ENCODE data around the gene EMSY.
"Not testable (repeated sequence)": the region's sequence is repeated elsewhere in the genome, so short reads cannot be mapped to it uniquely, and the experiment has no call there.

The EMSY gene

DNA sequence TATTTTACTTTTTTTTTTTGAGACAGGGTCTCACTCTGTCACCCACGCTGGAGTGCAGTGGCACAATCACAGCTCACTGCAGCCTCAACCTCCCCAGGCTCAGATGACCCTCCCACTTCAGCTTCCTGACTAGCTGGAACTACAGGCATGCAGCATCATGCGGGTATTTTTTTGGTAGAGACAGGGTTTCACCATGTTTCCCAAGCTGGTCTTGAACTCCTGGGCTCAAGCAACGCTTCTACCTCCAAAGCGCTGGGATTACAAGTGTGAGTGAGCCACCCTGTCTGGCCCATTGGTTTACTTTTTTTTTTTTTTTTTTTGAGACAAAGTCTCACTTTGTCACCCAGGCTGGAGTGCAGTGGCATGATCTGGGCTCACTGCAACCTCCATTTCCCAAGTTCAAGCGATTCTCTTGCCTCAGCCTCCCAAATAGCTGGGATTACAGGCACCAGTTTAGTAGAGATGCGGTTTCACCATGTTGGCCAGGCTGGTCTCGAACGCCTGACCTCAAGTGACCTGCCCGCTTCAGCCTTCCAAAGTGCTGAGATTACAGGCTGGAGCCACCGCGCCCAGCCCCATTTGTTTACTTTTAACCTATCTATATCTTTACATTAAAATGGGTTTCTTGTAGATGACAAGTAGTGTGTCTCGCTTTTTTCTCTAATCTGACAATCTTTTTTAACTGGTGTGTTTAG, 127.5 kb downstream of the EMSY start:
- DNase-seq = not testable (repeated sequence)

GRCh38 chr11:76574406-76574805, 129.6 kb downstream of the EMSY start:
- peak; percentile 84 for DNase-seq

GRCh38 chr11:76574879-76575278, 130.1 kb downstream of the EMSY start:
- DNase-seq = no peak

DNA sequence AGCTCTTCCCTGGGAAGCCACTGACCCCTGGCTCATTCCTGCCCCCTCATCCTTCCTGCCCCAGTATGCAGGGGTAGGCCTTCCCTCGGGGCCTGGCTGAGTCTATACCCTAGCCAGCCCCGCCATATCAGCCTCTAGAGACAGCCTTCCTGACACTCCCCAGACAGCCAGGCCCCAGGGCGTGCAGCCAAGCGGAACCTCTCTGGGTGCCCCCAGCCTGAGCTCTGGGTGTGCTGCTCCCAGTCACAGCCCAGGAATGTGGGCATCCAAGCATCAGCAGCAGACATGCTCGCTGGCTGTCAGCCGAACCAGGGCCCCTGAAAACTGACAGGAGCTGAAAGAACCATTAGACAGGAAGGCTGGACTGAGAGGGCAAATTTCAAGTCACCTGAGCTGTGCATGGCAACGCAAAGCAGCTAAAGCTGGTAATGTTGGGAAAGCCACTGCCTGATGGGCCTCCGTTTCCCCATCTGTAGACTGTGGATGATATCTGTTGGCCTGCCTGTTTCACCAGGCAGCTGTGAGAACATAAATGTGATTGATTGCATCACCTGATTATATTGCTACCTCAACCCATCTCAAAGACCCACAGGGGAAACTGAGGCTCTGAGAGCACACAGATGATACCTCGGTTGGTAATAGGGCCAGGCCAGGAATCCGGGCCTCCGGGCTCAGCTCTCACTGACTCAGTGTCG, 132.6 kb downstream of the EMSY start:
- DNase-seq = peak; percentile 100

DNA sequence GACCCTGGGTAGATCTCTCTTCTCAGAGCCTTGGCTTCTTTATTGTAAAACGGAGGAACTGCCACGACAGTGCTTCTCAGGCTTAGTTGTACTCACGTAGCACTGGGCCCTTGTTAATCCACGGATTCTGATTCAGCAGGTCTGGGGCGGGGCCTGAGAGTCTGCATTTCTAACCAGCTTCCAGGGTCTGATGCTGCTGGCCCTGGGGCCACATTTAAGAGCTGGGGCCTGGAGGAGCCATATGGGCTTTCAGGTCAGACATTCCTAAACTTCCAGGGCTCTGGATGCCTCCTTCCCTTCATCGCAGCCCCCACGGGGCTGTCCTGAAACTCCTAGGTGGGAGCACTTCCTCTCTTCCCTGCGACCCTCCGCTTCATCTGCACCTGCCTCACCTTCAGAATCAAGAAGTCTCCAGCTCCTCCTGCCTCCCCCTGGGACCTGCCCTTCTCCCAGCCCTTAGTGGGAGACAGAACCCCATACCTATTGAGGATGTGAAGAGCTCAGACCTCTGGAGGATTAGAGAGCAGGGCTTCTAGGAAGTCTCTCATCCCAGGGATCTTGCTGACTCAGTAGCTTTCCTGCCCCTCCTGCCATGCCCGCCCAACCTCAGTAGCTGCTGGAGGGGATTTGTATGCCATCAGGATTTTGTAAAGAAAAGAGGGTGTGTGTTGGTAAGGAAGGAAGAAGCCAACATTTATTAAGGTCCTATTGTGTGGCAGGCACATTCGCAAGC, 133.3 kb downstream of the EMSY start:
- peak; percentile 5 for DNase-seq

DNA sequence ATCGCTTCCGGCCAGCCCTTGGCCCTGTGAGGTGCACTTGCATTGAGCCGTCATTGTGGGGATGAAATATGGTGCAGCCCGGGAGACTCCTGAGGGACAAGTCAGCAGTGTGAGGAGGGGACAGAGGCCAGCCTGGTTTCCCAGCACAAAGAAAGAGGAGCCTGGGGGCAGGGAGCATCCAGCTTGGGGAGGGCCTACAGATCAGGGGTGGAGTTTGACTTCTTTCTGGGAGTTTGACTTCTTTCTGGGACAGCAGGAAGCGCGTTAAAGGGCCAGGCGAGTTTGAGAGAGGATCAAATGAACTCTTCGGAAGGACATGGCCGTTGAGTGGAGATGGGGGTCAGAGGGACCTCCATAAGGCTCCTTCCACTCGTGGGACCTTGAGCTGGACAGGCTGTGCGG, 133.8 kb downstream of the EMSY start:
- no peak for DNase-seq

- no peak for DNase-seq
These were observed 134.4 kb downstream of the EMSY start for GRCh38 chr11:76579056-76579751.

GRCh38 chr11:76579752-76580151, 134.9 kb downstream of the EMSY start:
- DNase-seq = no peak

GRCh38 chr11:76582471-76582870, 137.7 kb downstream of the EMSY start:
- not testable (repeated sequence) for DNase-seq

- no peak for DNase-seq
These were observed 143.1 kb downstream of the EMSY start for GRCh38 chr11:76587820-76588454.

- peak; percentile 30 for DNase-seq
These were observed 143.9 kb downstream of the EMSY start for GRCh38 chr11:76588455-76589325.

GRCh38 chr11:76589477-76589876, 144.7 kb downstream of the EMSY start:
- DNase-seq = no peak

- DNase-seq = no peak
These were observed 145.4 kb downstream of the EMSY start for GRCh38 chr11:76589964-76590950.

GRCh38 chr11:76591416-76591815, 146.6 kb downstream of the EMSY start:
- DNase-seq = no peak

DNA sequence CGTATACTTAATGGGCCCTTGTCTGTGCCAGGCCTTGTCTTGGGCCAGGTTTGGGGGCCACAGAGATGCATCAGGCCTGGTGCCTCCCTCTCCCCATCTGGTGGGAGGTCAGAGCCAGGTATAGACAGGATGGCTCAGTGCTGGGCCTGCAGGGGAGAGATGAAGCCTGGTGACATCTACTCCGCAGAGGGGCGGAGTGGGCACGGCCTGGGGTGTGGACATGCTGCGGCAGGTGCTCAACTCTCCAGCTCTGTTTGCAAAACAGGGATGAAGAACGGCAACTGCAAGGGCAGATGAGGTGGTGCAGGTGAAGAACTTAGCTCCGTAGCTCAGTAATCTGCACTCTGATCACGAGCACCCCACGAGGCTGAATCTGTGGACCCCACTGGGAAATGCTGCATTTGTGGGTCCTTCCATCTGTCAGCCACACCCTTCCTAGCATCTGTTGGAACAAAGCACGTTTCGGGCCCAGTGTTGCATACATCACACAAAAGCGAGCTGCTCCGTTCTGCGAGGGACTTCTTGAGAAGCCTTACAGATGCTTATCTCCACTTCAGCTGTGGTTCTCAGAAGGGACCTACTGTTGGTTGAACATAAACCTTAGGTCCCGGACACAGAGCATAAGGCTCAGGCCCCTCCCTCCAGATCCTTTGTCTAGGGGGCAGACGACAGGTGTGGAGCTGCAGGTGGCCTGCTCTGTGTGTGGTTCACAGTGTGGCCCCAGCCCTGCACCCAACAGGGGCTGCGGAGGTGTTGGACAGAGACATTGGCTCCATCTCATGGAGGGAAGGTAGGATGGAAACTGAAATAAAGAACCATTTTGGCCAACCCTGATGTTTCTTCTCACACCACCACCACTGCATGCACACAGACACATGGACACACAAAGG, 147.5 kb downstream of the EMSY start:
- no peak for DNase-seq

DNA sequence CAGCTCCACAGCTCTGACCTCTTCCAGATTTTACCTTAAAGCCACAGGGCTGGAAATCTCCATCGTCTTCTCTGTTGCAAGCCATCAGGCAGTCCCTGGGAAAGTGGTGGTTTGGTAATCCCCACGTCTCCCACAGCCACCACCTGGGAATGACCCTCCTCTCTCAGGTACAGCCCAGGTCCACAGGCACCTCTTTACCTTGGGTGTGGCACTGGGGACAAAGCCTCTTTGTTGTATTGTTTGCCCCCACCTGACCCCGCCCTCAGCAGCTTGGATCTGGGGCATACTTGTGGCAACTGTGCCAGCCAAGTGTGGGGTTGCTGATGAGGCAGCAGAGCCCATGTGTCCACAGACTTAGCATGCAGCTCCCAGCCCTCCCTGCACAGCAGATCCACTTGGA, 148.1 kb downstream of the EMSY start:
- DNase-seq = no peak

DNA sequence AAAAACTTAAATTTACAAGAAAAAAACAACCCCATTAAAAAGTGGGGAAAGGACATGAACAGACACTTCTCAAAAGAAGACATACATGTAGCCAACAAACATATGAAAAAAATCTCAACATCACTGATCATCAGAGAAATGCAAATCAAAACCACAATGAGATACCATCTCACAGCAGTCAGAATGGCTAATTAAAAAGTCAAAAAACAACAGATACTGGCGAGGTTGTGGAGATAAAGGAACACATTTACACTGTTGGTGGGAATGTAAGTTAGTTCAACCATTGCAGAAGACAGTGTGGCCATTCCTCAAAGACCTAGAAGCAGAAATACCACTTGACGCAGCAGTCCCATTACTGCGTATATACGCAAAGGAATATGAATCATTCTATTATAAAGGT, 150.3 kb downstream of the EMSY start:
- DNase-seq = not testable (repeated sequence)

DNA sequence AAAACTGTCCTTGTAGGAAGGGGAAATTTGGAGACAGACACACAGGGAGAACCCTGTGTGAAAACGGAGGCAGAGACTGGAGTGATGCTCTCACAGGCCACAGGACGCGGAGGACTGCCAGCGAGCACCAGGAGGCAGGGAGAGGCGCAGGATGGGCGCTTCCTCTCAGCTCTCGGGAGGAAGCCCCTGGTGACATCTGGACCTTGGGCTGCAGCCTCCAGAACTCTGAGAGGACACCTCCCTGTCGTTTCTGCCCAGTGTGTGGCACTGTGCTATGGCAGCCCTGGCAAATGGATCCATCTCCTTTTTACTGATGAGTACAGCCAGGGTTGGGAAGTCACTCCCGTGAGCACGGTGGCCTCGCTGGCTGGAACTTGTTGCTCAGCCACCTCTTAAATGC, 151.8 kb downstream of the EMSY start:
- no peak for DNase-seq
